Activated CD4-positive, alpha-beta T cell treated with anti-CD3 and anti-CD28 coated beads, Interleukin-2, amount 50 U/mL, for 48 hours (primary cell): Measurements from ENCODE around the gene RPS2.

Experiments
- DNase-seq, 2 experiments: peaks; one replicate each; pipeline ENCODE4 v3.0.0-alpha.2; 2020

Gene RPS2

GRCh38 chr16:1917665-1918350, 46.8 kb downstream of the RPS2 start:
- no peak for DNase-seq

GRCh38 chr16:1917056-1917664, 47.5 kb downstream of the RPS2 start:
- no peak for DNase-seq

GRCh38 chr16:1916640-1916990, 48.0 kb downstream of the RPS2 start:
- DNase-seq: no peak

DNA sequence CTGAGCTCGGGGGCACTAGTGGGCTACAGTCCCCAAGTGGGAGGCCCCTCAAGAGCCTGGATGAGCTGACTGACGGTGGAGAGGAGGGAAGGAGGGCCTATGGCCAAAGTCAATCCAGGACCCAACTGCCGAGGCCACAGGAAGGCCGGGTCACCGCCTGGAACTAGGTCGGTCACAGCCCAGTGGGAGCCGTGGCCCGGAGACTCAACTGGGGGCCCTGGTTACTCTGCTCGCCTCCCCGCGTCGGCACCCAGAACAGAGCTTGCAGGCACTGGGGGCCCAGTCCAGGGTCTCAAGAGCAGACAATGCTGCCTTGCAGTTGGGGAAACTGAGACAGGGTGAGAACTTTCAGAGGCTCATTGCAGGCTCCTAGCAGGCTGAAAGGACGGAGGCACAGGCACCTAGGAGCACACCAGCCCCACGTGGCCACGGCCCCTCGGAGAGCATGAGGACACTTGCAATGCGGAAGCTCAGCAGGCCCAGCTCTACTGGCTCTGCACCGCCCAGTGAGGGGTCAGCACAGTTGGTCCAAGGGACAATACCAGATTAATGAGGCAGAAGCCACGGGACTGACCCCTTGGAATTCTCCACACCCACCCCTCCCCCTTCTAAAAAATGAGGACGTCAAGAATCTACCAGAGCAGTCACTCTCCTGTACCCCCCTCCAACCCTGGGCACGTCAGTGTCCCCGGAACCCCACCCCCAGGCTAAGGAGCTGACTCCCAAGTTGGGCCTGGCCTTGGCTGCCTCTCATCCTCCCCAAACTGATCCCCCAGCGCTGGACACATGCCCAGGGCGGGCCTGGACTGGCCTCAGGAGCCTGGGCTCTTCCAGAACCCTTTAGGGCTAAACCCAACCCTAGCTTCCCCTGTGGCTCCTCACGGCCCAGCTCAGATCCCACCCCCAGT, 48.6 kb downstream of the RPS2 start:
- DNase-seq: no peak

GRCh38 chr16:1914988-1915387, 49.6 kb downstream of the RPS2 start:
- DNase-seq: no peak

GRCh38 chr16:1914084-1914608, 50.5 kb downstream of the RPS2 start:
- no peak for DNase-seq

GRCh38 chr16:1913327-1914083, 51.1 kb downstream of the RPS2 start:
- DNase-seq: no peak

DNA sequence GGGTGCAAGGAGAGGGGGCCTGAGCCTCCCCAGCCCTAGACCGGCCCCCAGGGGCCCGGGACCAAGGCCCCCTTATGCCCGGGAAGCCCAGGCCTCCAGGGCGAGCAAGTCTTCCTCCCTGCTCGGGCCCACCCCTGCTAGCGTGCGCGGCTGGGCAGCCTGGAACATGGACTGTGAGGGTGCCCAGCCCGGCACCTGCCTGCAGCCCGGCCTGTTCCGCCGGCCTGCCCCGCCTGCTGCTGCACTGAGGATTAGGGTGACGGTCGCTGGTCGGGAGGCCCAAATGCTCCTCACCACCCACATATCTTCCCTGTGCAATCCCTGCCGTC, 52.4 kb downstream of the RPS2 start:
- no peak for DNase-seq
